Psoas muscle (tissue), 8 donors: ENCODE results near the gene ANKRD17. TPM values are rescaled to one million over a fixed set of nuclear protein-coding genes. Genes with fewer than 3 reads are reported as not detected.
A peak's percentile ranks its signal among the peaks of the same experiment; 100 is the strongest.

Source experiments
- ATAC-seq, 4 donors: fragments of 200-7000 bp; cut with Tn5 transposase; one replicate each; pipeline ENCODE4 v1.9.1; 2020; ENCODE audit warnings: moderate library complexity in 3 of 4, mild to moderate bottlenecking in 2 of 4
- DNase-seq, 2 donors: peaks; one replicate each; pipeline ENCODE4 v3.0.0-alpha.2; 2020
- H3K27ac ChIP-seq: fragments of 200-600 bp; one replicate; pipeline ENCODE4 v1.8.0; 2022
- H3K27me3 ChIP-seq, 3 donors: fragments of 200-600 bp in 1 of 3; one replicate each; pipeline versions ENCODE4 v1.6.1 to v1.8.0; 2013 to 2022; ENCODE audit warnings: low read length in 2 of 3, mild to moderate bottlenecking in 2 of 3, moderate library complexity in 1 of 3; ENCODE audit not compliant: insufficient read depth in 3 of 3
- H3K36me3 ChIP-seq, 2 donors: fragments of 200-600 bp in 1 of 2; one replicate each; pipeline versions ENCODE4 v1.6.1 to v1.8.0; 2013 to 2022; ENCODE audit warnings: low read depth in 1 of 2, mild to moderate bottlenecking in 1 of 2, moderate library complexity in 1 of 2; ENCODE audit not compliant: insufficient read depth in 1 of 2
- H3K4me1 ChIP-seq: fragments of 200-600 bp; one replicate; pipeline ENCODE4 v1.8.0; 2022
- H3K4me3 ChIP-seq: fragments of 200-600 bp; one replicate; pipeline ENCODE4 v1.8.0; 2022; ENCODE audit warnings: mild to moderate bottlenecking
- H3K9me3 ChIP-seq: fragments of 200-600 bp; one replicate; pipeline ENCODE4 v1.8.0; 2022
- CTCF ChIP-seq: fragments of 200-600 bp; IDR thresholded peaks from one replicate; pipeline ENCODE4 v1.8.0; 2022; ENCODE audit warnings: antibody characterized with exemption
- WGBS, 3 donors: extraction: QIAGEN DNeasy Blood & Tissue Kit; methylation state at CpG; one replicate each; pipeline versions ENCODE4 v1.1.6 to v1.1.7; 2013; 5-methylcytosine and 5-hydroxymethylcytosine counted together
- intact Hi-C, 2 donors: fragments of 100-400 bp; cut with DNase I; formaldehyde crosslinking; loops; one replicate each; pipeline versions ENCODE4 v1.11.0 to v1.14.2; 2022
- polyA plus RNA-seq, 3 donors: library from polyadenylated mRNA; stranded (reverse); fragments of 200-250 nt; gene quantifications; one replicate each; pipeline ENCODE4 v1.2.3, GENCODE V29; 2013
- total RNA-seq, 4 donors: library from RNA; stranded (reverse); fragmentation: NEBNext Ultra II Directional in 2 of 4; extraction: Animal tissue kit (Norgen Biotek cat#: 25700) in 2 of 4; gene quantifications; one replicate each; pipeline versions ENCODE4 v1.2.1 to v1.2.4, GENCODE V29; 2021 to 2023
- donor health status: healthy with polysubstance abuse.
- donor health status: DM: no; HTN: no; CAD: no; lungs with moderate emphysema.
- donor health status: Bipolar disorder and iron deficiency.
- donor health status: healthy.
- donor health status: DM: yes; HTN: yes; CAD: no.
- donor health status: DM: no; HTN: no; CAD: no.
- donor health status: DM: no; HTN: no; CAD: no.
- donor health status: DM: yes; HTN: yes; CAD: no.

ANKRD17 gene
- total and polyA plus RNA-seq, 7 donors = 8.0 to 66.2 (median 46.6) TPM

GRCh38 chr4:73103799-73104503 is 154.6 kb downstream of the ANKRD17 start:
- Histone ChIP-seq H3K4me3 (no peak overlapping the region), H3K9me3 (no peaks in the 10 kb centered on the region), H3K36me3 (peaks cover 7 to 95% of the 10 kb centered on the region in 2 donors), H3K27ac (no peak overlapping the region), H3K4me1 (no peaks in the 10 kb centered on the region), H3K27me3 (no peaks in the 10 kb centered on the region)
- intact Hi-C loops = no loop called here
- TF ChIP-seq CTCF = no peak
- DNase-seq = no peak
- ATAC-seq = no peak
- 81 to 83% (median 82%) methylated on average over 8 of the region's 8 CpGs for WGBS, 3 donors

DNA sequence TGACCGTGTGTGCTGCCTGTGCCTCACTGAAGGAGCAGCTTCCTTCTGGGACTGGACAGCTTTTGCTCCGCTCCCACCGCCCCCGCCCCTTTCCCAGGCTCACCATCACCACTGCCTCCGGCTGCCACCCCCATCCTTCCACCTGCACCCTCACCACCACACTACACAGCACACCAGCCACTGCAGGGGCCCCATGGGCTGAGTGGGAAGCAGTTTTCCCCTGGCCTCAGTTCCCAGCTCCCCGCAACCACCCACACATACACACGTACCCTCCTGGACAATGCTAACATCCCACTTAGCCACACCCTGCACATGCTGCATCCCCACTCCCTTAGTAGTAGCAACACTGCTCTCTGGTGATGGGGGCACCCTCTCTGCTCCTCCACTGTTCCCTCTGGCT is 159.5 kb downstream of the ANKRD17 start:
- H3K36me3 ChIP-seq = peaks cover 6 to 96% of the 10 kb centered on the region in 2 donors
- H3K4me3 ChIP-seq = no peak overlapping the region
- intact Hi-C loops = loop anchor here in 1 of 2 donors (10.0 kb wide), 1 partner anchor 46 kb away; no protein-coding TSS in a partner anchor
- H3K27me3 ChIP-seq = no peaks in the 10 kb centered on the region
- WGBS, 3 donors = 85 to 97% (median 88%) methylated on average over 3 to 7 of the region's 7 CpGs
- no peak for DNase-seq
- no peak overlapping the region for H3K27ac ChIP-seq
- H3K9me3 ChIP-seq = no peaks in the 10 kb centered on the region
- peak in 3 of 4 donors; percentile 24 to 42 (median 24) for ATAC-seq
- no peaks in the 10 kb centered on the region for H3K4me1 ChIP-seq
- TF ChIP-seq CTCF = no peak

DNA sequence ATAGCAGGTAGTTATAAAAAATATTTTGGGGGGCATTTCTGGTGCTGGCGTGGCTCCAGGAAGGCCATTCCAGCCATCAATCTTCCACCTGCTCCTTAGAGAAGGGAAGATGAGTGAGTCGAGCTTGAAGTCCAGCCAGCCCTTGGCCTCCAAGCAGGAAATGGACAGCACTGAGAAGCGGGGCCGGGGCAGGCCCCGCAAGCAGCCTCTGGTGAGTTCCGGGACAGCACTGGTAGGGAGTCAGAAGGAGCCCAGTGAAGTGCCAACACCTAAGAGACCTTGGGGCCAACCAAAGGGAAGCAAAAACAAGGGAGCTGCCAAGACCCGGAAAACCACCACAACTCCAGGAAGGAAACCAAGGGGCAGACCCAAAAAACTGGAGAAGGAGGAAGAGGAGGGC is 159.9 kb downstream of the ANKRD17 start:
- no peak for TF ChIP-seq CTCF
- intact Hi-C loops = loop anchor here in 1 of 2 donors (10.0 kb wide), 1 partner anchor 46 kb away; no protein-coding TSS in a partner anchor
- H3K4me3 ChIP-seq = no peak overlapping the region

DNA sequence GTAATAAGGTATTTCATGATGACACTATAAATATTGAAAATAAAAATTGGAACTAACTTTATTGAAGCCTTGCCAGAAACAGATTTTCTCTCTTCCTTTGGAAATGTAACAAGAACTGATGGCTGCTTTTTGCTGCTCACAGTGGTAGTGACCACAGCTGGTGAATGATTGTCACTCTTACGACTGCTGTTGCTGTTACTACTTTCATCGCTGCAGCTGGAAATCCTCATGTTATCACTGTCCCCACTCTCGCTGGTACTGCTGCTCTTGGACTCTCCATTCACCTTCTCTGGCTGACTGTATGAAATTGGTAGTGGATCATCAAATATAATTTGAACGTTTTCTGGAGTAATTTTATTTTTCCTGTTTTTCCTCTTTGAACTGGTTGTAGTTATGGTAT is 160.6 kb downstream of the ANKRD17 start:
- Histone ChIP-seq H3K36me3 (peaks cover 6 to 98% of the 10 kb centered on the region in 2 donors), H3K9me3 (no peaks in the 10 kb centered on the region), H3K4me1 (no peaks in the 10 kb centered on the region), H3K27ac (no peak overlapping the region), H3K4me3 (no peak overlapping the region), H3K27me3 (no peaks in the 10 kb centered on the region)
- intact Hi-C loops = loop anchor here in 1 of 2 donors (10.0 kb wide), 1 partner anchor 47 kb away; no protein-coding TSS in a partner anchor
- no peak for TF ChIP-seq CTCF
- no peak for DNase-seq
- no peak for ATAC-seq
- 85 to 93% (median 91%) methylated on average over 4 of the region's 4 CpGs for WGBS, 3 donors

More for the DNA sequence above, 159.9 kb downstream of the ANKRD17 start:
- H3K36me3 ChIP-seq = peaks cover 6 to 96% of the 10 kb centered on the region in 2 donors
- H3K9me3 ChIP-seq = no peaks in the 10 kb centered on the region
- DNase-seq (no peak), ATAC-seq (peak in 1 of 4 donors; percentile 21)
- no peak overlapping the region for H3K27ac ChIP-seq
- no peaks in the 10 kb centered on the region for H3K4me1 ChIP-seq
- WGBS, 3 donors = 77 to 91% (median 81%) methylated on average over 7 of the region's 7 CpGs
- H3K27me3 ChIP-seq = no peaks in the 10 kb centered on the region
